ENCODE data around the gene ANGPT4.

The ANGPT4 gene

DNA sequence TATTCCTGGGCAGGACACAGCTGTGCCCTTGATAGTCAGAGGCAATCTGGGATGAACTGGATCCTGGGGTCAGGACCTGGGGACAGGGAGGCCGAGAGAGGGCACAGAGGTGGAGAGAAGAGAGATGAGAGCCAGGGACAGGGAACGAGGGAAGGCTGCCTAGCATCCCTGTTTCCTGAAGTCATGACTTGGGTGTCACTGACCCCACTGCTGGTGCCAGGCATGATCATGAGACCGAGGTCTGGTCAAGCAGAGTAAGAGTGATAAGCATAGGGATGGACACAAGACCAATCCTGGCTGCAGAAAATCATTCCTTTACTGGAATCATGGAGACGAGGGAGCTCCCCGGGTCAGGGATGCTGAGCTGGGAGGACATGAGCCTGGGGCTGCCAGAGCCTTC lies 46.5 kb downstream of the ANGPT4 start:
- Histone ChIP-seq H3K4me3 (ENCODE audit: low read depth, low read length, poor library complexity, severe bottlenecking) (no peak overlapping the region), H3K27ac (ENCODE audit: low read depth, low read length, poor library complexity, severe bottlenecking) (no peak overlapping the region), H3K4me1 (ENCODE audit: insufficient read depth, low read length, severe bottlenecking) (no peaks in the 10 kb centered on the region), H3K9ac (ENCODE audit: low read length) (no peak overlapping the region), H3K27me3 (ENCODE audit: insufficient read depth, low read length) (no peaks in the 10 kb centered on the region), H4K20me1 (ENCODE audit: insufficient read depth, low read length) (no peaks in the 10 kb centered on the region), H3K79me2 (ENCODE audit: insufficient read depth, low read length) (no peaks in the 10 kb centered on the region), H2AFZ (ENCODE audit: low read length) (no peak overlapping the region), H3K9me3 (ENCODE audit: low read length) (no peaks in the 10 kb centered on the region), H3K9me2 (ENCODE audit: low read depth, low read length) (no peaks in the 10 kb centered on the region), H3K36me3 (ENCODE audit: insufficient read depth, low read length) (no peaks in the 10 kb centered on the region), H3F3A (ENCODE audit: insufficient read depth, low read length) (no peaks in the 10 kb centered on the region), H3K4me2 (ENCODE audit: low read length) (no peak overlapping the region)
- no peak for TF ChIP-seq EZH2 (IDR thresholded peaks at IDR 0.05; ENCODE audit: borderline replicate concordance, low read length)
- TF ChIP-seq, protein P1, sequence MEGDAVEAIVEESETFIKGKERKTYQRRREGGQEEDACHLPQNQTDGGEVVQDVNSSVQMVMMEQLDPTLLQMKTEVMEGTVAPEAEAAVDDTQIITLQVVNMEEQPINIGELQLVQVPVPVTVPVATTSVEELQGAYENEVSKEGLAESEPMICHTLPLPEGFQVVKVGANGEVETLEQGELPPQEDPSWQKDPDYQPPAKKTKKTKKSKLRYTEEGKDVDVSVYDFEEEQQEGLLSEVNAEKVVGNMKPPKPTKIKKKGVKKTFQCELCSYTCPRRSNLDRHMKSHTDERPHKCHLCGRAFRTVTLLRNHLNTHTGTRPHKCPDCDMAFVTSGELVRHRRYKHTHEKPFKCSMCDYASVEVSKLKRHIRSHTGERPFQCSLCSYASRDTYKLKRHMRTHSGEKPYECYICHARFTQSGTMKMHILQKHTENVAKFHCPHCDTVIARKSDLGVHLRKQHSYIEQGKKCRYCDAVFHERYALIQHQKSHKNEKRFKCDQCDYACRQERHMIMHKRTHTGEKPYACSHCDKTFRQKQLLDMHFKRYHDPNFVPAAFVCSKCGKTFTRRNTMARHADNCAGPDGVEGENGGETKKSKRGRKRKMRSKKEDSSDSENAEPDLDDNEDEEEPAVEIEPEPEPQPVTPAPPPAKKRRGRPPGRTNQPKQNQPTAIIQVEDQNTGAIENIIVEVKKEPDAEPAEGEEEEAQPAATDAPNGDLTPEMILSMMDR (IDR thresholded peaks at IDR 0.05; ENCODE audit: low read length) = no peak

DNA sequence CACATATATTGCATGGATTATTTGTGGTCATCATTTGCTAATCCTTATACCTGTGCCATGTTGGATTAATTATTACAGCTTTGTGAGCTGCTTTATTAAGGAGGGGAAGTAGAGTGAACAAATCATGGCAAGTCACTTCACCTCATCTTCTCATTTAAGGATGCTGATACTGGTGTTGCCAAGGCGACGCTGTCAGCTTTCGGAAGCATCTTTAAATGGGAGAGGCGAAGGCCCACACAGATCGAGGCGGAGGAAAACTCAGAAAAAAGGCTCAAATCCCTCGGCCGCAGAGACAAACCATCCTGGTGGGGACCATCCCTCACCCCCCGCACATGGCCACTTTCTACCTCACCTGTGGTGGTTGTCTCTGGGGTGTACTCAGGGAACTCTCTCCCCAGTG lies 47.9 kb downstream of the ANGPT4 start:
- Histone ChIP-seq H3K4me1 (ENCODE audit: insufficient read depth, low read length, severe bottlenecking) (no peaks in the 10 kb centered on the region), H3K4me3 (ENCODE audit: low read depth, low read length, poor library complexity, severe bottlenecking) (no peak overlapping the region), H3K9me3 (ENCODE audit: low read length) (no peaks in the 10 kb centered on the region), H3K9ac (ENCODE audit: low read length) (no peak overlapping the region), H4K20me1 (ENCODE audit: insufficient read depth, low read length) (no peaks in the 10 kb centered on the region), H3K9me2 (ENCODE audit: low read depth, low read length) (no peaks in the 10 kb centered on the region), H3F3A (ENCODE audit: insufficient read depth, low read length) (no peaks in the 10 kb centered on the region), H3K27ac (ENCODE audit: low read depth, low read length, poor library complexity, severe bottlenecking) (no peak overlapping the region), H3K79me2 (ENCODE audit: insufficient read depth, low read length) (no peaks in the 10 kb centered on the region), H3K4me2 (ENCODE audit: low read length) (no peak overlapping the region), H3K36me3 (ENCODE audit: insufficient read depth, low read length) (no peaks in the 10 kb centered on the region), H2AFZ (ENCODE audit: low read length) (no peak overlapping the region), H3K27me3 (ENCODE audit: insufficient read depth, low read length) (no peaks in the 10 kb centered on the region)
- TF ChIP-seq, protein P1 (IDR thresholded peaks at IDR 0.05; ENCODE audit: low read length) = no peak
- TF ChIP-seq EZH2 (IDR thresholded peaks at IDR 0.05; ENCODE audit: borderline replicate concordance, low read length) = no peak

DNA sequence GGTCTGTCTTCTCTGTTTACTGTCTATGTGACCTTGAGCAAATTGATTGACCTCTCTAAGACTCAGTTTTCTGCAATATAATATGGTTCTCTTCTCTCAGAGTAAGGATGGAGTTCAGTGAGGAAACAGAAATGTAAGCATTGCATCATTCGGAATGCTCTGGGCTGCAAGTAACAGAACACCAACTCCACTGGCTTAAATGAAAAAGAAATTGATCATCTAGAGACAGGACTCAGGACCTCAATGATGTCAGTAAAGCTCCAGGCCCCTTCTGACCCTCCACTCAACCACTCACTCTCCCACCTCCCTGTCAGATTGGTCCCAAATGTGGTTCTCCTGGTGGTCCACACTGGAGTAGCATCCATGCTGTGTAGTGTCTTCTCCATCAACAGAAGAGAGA lies 50.7 kb downstream of the ANGPT4 start:
- Histone ChIP-seq H3K27me3 (ENCODE audit: insufficient read depth, low read length) (no peaks in the 10 kb centered on the region), H3K9ac (ENCODE audit: low read length) (no peak overlapping the region), H2AFZ (ENCODE audit: low read length) (no peak overlapping the region), H3K36me3 (ENCODE audit: insufficient read depth, low read length) (no peaks in the 10 kb centered on the region), H3K27ac (ENCODE audit: low read depth, low read length, poor library complexity, severe bottlenecking) (no peak overlapping the region), H3K4me3 (ENCODE audit: low read depth, low read length, poor library complexity, severe bottlenecking) (no peak overlapping the region), H4K20me1 (ENCODE audit: insufficient read depth, low read length) (no peaks in the 10 kb centered on the region), H3K9me2 (ENCODE audit: low read depth, low read length) (no peaks in the 10 kb centered on the region), H3K9me3 (ENCODE audit: low read length) (no peaks in the 10 kb centered on the region), H3K4me2 (ENCODE audit: low read length) (no peak overlapping the region), H3K79me2 (ENCODE audit: insufficient read depth, low read length) (no peaks in the 10 kb centered on the region), H3K4me1 (ENCODE audit: insufficient read depth, low read length, severe bottlenecking) (no peaks in the 10 kb centered on the region), H3F3A (ENCODE audit: insufficient read depth, low read length) (no peaks in the 10 kb centered on the region)
- TF ChIP-seq, protein P1 (IDR thresholded peaks at IDR 0.05; ENCODE audit: low read length) = no peak
- no peak for TF ChIP-seq EZH2 (IDR thresholded peaks at IDR 0.05; ENCODE audit: borderline replicate concordance, low read length)

Data from OCI-LY1 (cell line).